ENCODE data around the gene UNC5C.

Gene UNC5C

GRCh38 chr4:95472534-95472933, 76.2 kb downstream of the UNC5C start:
- 89 to 100% methylated on average over 2 to 3 of the region's 3 CpGs for WGBS, 2 experiments
- no peaks in the 10 kb centered on the region for H3K27me3 ChIP-seq (ENCODE audit: control insufficient read depth, insufficient read depth, low read length, poor library complexity, severe bottlenecking)
- H3K27ac ChIP-seq (ENCODE audit: insufficient read depth, low read depth, low read length, poor library complexity, severe bottlenecking) = no peak overlapping the region
- H3K9me3 ChIP-seq (ENCODE audit: control insufficient read depth, low read length) = no peaks in the 10 kb centered on the region
- no peaks in the 10 kb centered on the region for H3K36me3 ChIP-seq (ENCODE audit: control insufficient read depth, insufficient read depth, low read length)
- no peak overlapping the region for H3K4me3 ChIP-seq (ENCODE audit: insufficient read depth, low read depth, low read length)
- H3K4me1 ChIP-seq (ENCODE audit: control insufficient read depth, insufficient read depth, low read length) = no peaks in the 10 kb centered on the region

DNA sequence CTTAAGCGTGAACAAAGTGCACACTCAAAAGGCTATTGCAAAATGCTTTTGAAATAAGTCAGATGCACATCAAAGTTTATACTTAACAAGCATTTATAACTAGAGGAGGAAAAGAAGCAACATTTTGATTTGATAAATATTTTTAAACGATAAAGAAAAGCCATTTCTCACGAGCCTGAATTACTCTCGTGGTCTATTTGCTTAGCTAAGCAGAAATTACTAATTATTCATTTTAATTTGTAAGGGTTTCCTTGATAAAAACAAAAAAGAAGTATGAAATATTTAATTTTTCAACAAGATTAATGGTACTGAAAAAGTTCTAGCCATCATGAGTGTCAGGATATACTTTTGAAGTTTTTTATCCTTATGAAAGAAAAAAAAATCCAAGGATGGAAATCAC, 78.2 kb downstream of the UNC5C start:
- Histone ChIP-seq H3K9me3 (ENCODE audit: control insufficient read depth, low read length) (no peaks in the 10 kb centered on the region), H3K36me3 (ENCODE audit: control insufficient read depth, insufficient read depth, low read length) (no peaks in the 10 kb centered on the region), H3K27ac (ENCODE audit: insufficient read depth, low read depth, low read length, poor library complexity, severe bottlenecking) (no peak overlapping the region), H3K27me3 (ENCODE audit: control insufficient read depth, insufficient read depth, low read length, poor library complexity, severe bottlenecking) (no peaks in the 10 kb centered on the region), H3K4me3 (ENCODE audit: insufficient read depth, low read depth, low read length) (no peak overlapping the region), H3K4me1 (ENCODE audit: control insufficient read depth, insufficient read depth, low read length) (no peaks in the 10 kb centered on the region)
- WGBS, 2 experiments = 96 to 100% methylated on average over 1 to 3 of the region's 4 CpGs

- no peak overlapping the region for H3K27ac ChIP-seq (ENCODE audit: insufficient read depth, low read depth, low read length, poor library complexity, severe bottlenecking)
- 100% methylated on average over 1 of the region's 1 CpG for WGBS, 2 experiments
- H3K27me3 ChIP-seq (ENCODE audit: control insufficient read depth, insufficient read depth, low read length, poor library complexity, severe bottlenecking) = no peaks in the 10 kb centered on the region
- no peak overlapping the region for H3K4me3 ChIP-seq (ENCODE audit: insufficient read depth, low read depth, low read length)
- no peaks in the 10 kb centered on the region for H3K4me1 ChIP-seq (ENCODE audit: control insufficient read depth, insufficient read depth, low read length)
- no peaks in the 10 kb centered on the region for H3K9me3 ChIP-seq (ENCODE audit: control insufficient read depth, low read length)
- no peaks in the 10 kb centered on the region for H3K36me3 ChIP-seq (ENCODE audit: control insufficient read depth, insufficient read depth, low read length)
Measured at GRCh38 chr4:95469617-95470016, 79.2 kb downstream of the UNC5C start.

DNA sequence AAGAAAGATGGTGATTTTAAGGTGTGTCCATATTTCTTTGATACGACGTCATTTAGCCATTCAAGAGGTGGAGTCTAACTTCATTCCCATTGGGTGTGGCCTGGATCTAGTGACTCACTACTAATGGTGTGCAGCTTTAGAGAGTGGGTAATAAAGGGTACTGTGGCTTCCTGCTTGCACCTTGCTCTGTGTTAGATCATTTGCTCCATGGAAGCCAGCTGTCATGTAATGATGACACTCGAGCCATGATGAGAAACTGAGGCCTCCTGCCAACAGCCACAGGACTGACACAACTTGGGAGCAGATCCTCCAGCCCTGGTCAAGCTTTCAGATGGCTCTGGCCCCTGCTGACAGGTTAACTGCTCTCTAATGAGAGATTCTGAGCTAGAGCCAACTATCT, 82.0 kb downstream of the UNC5C start:
- H3K27me3 ChIP-seq (ENCODE audit: control insufficient read depth, insufficient read depth, low read length, poor library complexity, severe bottlenecking) = no peaks in the 10 kb centered on the region
- no peak overlapping the region for H3K4me3 ChIP-seq (ENCODE audit: insufficient read depth, low read depth, low read length)
- H3K36me3 ChIP-seq (ENCODE audit: control insufficient read depth, insufficient read depth, low read length) = no peaks in the 10 kb centered on the region
- 95% methylated on average over 3 of the region's 3 CpGs for WGBS, 2 experiments
- H3K27ac ChIP-seq (ENCODE audit: insufficient read depth, low read depth, low read length, poor library complexity, severe bottlenecking) = no peak overlapping the region
- no peaks in the 10 kb centered on the region for H3K4me1 ChIP-seq (ENCODE audit: control insufficient read depth, insufficient read depth, low read length)
- H3K9me3 ChIP-seq (ENCODE audit: control insufficient read depth, low read length) = no peaks in the 10 kb centered on the region

GRCh38 chr4:95465010-95465409, 83.8 kb downstream of the UNC5C start:
- Histone ChIP-seq H3K27ac (ENCODE audit: insufficient read depth, low read depth, low read length, poor library complexity, severe bottlenecking) (no peak overlapping the region), H3K4me3 (ENCODE audit: insufficient read depth, low read depth, low read length) (no peak overlapping the region), H3K36me3 (ENCODE audit: control insufficient read depth, insufficient read depth, low read length) (no peaks in the 10 kb centered on the region), H3K9me3 (ENCODE audit: control insufficient read depth, low read length) (no peaks in the 10 kb centered on the region), H3K27me3 (ENCODE audit: control insufficient read depth, insufficient read depth, low read length, poor library complexity, severe bottlenecking) (no peaks in the 10 kb centered on the region), H3K4me1 (ENCODE audit: control insufficient read depth, insufficient read depth, low read length) (no peaks in the 10 kb centered on the region)
- 93% methylated on average over 6 of the region's 6 CpGs for WGBS, 2 experiments

- Histone ChIP-seq H3K27ac (ENCODE audit: insufficient read depth, low read depth, low read length, poor library complexity, severe bottlenecking) (no peak overlapping the region), H3K36me3 (ENCODE audit: control insufficient read depth, insufficient read depth, low read length) (no peaks in the 10 kb centered on the region), H3K4me3 (ENCODE audit: insufficient read depth, low read depth, low read length) (no peak overlapping the region), H3K9me3 (ENCODE audit: control insufficient read depth, low read length) (no peaks in the 10 kb centered on the region), H3K4me1 (ENCODE audit: control insufficient read depth, insufficient read depth, low read length) (no peaks in the 10 kb centered on the region), H3K27me3 (ENCODE audit: control insufficient read depth, insufficient read depth, low read length, poor library complexity, severe bottlenecking) (no peaks in the 10 kb centered on the region)
- WGBS, 2 experiments = 90 to 95% methylated on average over 8 of the region's 8 CpGs
Measured at GRCh38 chr4:95462921-95463320, 85.9 kb downstream of the UNC5C start.

DNA sequence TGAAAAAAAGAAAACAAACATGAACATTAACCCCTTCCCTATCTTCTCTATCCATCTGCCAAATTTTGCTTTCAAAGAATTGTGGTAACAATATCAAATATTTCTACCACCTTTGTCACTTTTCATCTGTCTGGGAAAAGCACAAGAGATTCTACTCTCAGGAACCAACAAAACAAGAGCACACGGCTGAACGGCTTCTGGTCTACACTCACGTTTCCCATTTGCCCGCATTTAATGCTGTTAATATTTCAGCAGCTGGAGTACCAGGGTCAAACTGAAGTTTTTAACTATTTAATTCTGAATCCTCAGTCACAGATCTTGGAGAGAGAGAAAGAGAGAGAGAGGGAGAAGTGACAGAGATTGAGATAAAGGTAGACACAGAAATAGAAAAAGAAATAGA, 91.4 kb downstream of the UNC5C start:
- 89 to 93% methylated on average over 4 of the region's 4 CpGs for WGBS, 2 experiments
- H3K36me3 ChIP-seq (ENCODE audit: control insufficient read depth, insufficient read depth, low read length) = no peaks in the 10 kb centered on the region
- H3K9me3 ChIP-seq (ENCODE audit: control insufficient read depth, low read length) = no peaks in the 10 kb centered on the region
- no peak overlapping the region for H3K4me3 ChIP-seq (ENCODE audit: insufficient read depth, low read depth, low read length)
- H3K27me3 ChIP-seq (ENCODE audit: control insufficient read depth, insufficient read depth, low read length, poor library complexity, severe bottlenecking) = no peaks in the 10 kb centered on the region
- no peaks in the 10 kb centered on the region for H3K4me1 ChIP-seq (ENCODE audit: control insufficient read depth, insufficient read depth, low read length)
- no peak overlapping the region for H3K27ac ChIP-seq (ENCODE audit: insufficient read depth, low read depth, low read length, poor library complexity, severe bottlenecking)

GRCh38 chr4:95450294-95450693, 98.5 kb downstream of the UNC5C start:
- Histone ChIP-seq H3K9me3 (ENCODE audit: control insufficient read depth, low read length) (no peaks in the 10 kb centered on the region), H3K4me3 (ENCODE audit: insufficient read depth, low read depth, low read length) (no peak overlapping the region), H3K27ac (ENCODE audit: insufficient read depth, low read depth, low read length, poor library complexity, severe bottlenecking) (no peak overlapping the region), H3K27me3 (ENCODE audit: control insufficient read depth, insufficient read depth, low read length, poor library complexity, severe bottlenecking) (no peaks in the 10 kb centered on the region), H3K4me1 (ENCODE audit: control insufficient read depth, insufficient read depth, low read length) (no peaks in the 10 kb centered on the region), H3K36me3 (ENCODE audit: control insufficient read depth, insufficient read depth, low read length) (no peaks in the 10 kb centered on the region)
- WGBS, 2 experiments = 40% methylated on average over 1 of the region's 2 CpGs; no CpG with 5 or more reads in 1 of the 2 experiments

- no peaks in the 10 kb centered on the region for H3K9me3 ChIP-seq (ENCODE audit: control insufficient read depth, low read length)
- WGBS, 2 experiments = 97% methylated on average over 4 of the region's 4 CpGs
- no peaks in the 10 kb centered on the region for H3K4me1 ChIP-seq (ENCODE audit: control insufficient read depth, insufficient read depth, low read length)
- H3K36me3 ChIP-seq (ENCODE audit: control insufficient read depth, insufficient read depth, low read length) = no peaks in the 10 kb centered on the region
- H3K27ac ChIP-seq (ENCODE audit: insufficient read depth, low read depth, low read length, poor library complexity, severe bottlenecking) = no peak overlapping the region
- no peak overlapping the region for H3K4me3 ChIP-seq (ENCODE audit: insufficient read depth, low read depth, low read length)
- no peaks in the 10 kb centered on the region for H3K27me3 ChIP-seq (ENCODE audit: control insufficient read depth, insufficient read depth, low read length, poor library complexity, severe bottlenecking)
Measured at GRCh38 chr4:95446173-95446572, 102.6 kb downstream of the UNC5C start.

- H3K27ac ChIP-seq (ENCODE audit: insufficient read depth, low read depth, low read length, poor library complexity, severe bottlenecking) = no peak overlapping the region
- H3K27me3 ChIP-seq (ENCODE audit: control insufficient read depth, insufficient read depth, low read length, poor library complexity, severe bottlenecking) = no peaks in the 10 kb centered on the region
- peaks cover 4% of the 10 kb centered on the region for H3K4me1 ChIP-seq (ENCODE audit: control insufficient read depth, insufficient read depth, low read length)
- H3K36me3 ChIP-seq (ENCODE audit: control insufficient read depth, insufficient read depth, low read length) = no peaks in the 10 kb centered on the region
- 97 to 99% methylated on average over 2 to 3 of the region's 5 CpGs for WGBS, 2 experiments
- H3K4me3 ChIP-seq (ENCODE audit: insufficient read depth, low read depth, low read length) = no peak overlapping the region
- no peaks in the 10 kb centered on the region for H3K9me3 ChIP-seq (ENCODE audit: control insufficient read depth, low read length)
Measured at GRCh38 chr4:95445251-95445650, 103.5 kb downstream of the UNC5C start.

DNA sequence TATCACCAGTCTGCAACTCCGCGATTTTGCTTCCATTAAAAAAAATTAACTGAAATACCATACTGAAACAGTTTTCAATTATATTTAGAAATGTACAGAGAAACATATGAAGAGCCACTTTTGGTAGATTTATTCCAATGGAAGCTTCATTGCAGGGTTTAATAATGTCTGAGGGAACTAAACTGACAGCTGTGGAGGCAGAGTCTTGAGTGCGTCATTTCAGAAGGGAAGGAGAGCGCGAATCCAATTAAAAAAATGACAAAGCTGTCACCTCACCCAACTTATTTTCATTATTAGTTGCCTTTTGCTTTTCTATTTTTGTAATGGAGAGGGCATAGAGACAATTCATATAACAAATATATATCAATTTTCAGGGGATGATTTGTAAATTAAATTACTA, 104.0 kb downstream of the UNC5C start:
- Histone ChIP-seq H3K27ac (ENCODE audit: insufficient read depth, low read depth, low read length, poor library complexity, severe bottlenecking) (no peak overlapping the region), H3K4me1 (ENCODE audit: control insufficient read depth, insufficient read depth, low read length) (peaks cover 8% of the 10 kb centered on the region), H3K4me3 (ENCODE audit: insufficient read depth, low read depth, low read length) (no peak overlapping the region), H3K9me3 (ENCODE audit: control insufficient read depth, low read length) (no peaks in the 10 kb centered on the region), H3K27me3 (ENCODE audit: control insufficient read depth, insufficient read depth, low read length, poor library complexity, severe bottlenecking) (no peaks in the 10 kb centered on the region), H3K36me3 (ENCODE audit: control insufficient read depth, insufficient read depth, low read length) (no peaks in the 10 kb centered on the region)
- WGBS, 2 experiments = 93 to 95% methylated on average over 3 of the region's 5 CpGs

Data from ectodermal cell (in vitro differentiated cells).